ENCODE measurements around the gene GGN. TPM values are rescaled to one million over a fixed set of nuclear protein-coding genes. Genes with fewer than 3 reads are reported as not detected.

Gene GGN
- total RNA-seq, 1 experiment from 2014 or later, result 1.5 TPM

DNA sequence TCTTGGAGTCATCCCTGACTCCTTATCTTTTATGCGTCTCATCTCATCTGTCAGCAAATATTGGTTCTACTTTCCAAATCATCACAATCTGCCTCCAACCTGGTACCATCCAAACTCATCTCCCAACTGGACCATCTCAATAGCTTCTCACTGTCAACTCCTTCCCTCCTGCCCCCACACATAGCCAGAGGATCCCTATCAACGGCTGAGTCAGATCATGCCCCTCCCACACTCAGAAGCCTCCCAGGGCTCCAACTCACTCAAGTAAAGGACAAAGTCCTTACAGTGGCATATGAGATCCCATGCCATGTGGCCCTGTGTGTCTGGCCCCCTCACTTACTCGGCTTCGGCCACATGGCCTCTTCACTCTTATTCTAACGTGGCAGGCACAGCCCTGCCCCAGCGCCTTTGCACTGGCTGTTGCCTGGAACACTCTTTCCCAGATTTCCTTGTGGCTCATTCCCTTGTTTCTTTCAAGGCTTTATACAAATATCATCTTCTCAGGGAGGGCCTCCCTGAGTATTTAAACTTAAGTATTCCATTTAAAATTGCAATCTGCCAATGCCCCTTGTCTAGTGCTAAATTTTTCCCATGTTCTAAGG lies 5.0 kb upstream of the GGN start:
- peaks cover 26 to 43% (median 31%) of the 10 kb centered on the region in 3 experiments for H3K36me3 Mint-ChIP-seq (ENCODE audit: insufficient read depth in 1 of 3, low read depth in 3 of 3)
- H4K5ac ChIP-seq (ENCODE audit: insufficient read length, low read depth, low read length), result no peak overlapping the region
- no peak overlapping the region for H3T11ph ChIP-seq (ENCODE audit: low read length)
- H3K4me1 Mint-ChIP-seq, result peaks cover 41 to 49% of the 10 kb centered on the region in 2 experiments
- H3K18ac ChIP-seq (ENCODE audit: insufficient read length, low read depth, low read length), result no peak overlapping the region
- TF ChIP-seq, protein P1, sequence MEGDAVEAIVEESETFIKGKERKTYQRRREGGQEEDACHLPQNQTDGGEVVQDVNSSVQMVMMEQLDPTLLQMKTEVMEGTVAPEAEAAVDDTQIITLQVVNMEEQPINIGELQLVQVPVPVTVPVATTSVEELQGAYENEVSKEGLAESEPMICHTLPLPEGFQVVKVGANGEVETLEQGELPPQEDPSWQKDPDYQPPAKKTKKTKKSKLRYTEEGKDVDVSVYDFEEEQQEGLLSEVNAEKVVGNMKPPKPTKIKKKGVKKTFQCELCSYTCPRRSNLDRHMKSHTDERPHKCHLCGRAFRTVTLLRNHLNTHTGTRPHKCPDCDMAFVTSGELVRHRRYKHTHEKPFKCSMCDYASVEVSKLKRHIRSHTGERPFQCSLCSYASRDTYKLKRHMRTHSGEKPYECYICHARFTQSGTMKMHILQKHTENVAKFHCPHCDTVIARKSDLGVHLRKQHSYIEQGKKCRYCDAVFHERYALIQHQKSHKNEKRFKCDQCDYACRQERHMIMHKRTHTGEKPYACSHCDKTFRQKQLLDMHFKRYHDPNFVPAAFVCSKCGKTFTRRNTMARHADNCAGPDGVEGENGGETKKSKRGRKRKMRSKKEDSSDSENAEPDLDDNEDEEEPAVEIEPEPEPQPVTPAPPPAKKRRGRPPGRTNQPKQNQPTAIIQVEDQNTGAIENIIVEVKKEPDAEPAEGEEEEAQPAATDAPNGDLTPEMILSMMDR (conservative IDR thresholded peaks at IDR 0.05), result no peak
- no peak for DNase-seq
- H2BK12ac ChIP-seq (ENCODE audit: insufficient read length, low read depth, low read length), result no peak overlapping the region
- no peak overlapping the region for H3K23ac ChIP-seq (ENCODE audit: insufficient read length, low read depth, low read length)
- no peaks in the 10 kb centered on the region for H3K9me3 ChIP-seq (ENCODE audit: control insufficient read depth, low read depth, low read length)
- H3K4me1 ChIP-seq (ENCODE audit: insufficient read depth, low read length), result no peaks in the 10 kb centered on the region; the same call in 1 of the 2 replicates
- H3K27ac Mint-ChIP-seq, result peak overlapping the region in 1 of 3 experiments; percentile 20; a peak in 1 of 7 replicates
- H3K27ac ChIP-seq (ENCODE audit: insufficient read length, low read depth, low read length), result no peak overlapping the region
- peaks cover 25% of the 10 kb centered on the region for H3K27me3 Mint-ChIP-seq (ENCODE audit: low read depth)
- no peak overlapping the region for H2BK120ac ChIP-seq (ENCODE audit: low read depth, low read length, poor library complexity, severe bottlenecking)
- H4K8ac ChIP-seq (replicated peaks; ENCODE audit: insufficient read length, low read depth, low read length), result no peak overlapping the region
- H3K14ac ChIP-seq (ENCODE audit: insufficient read depth, low read length), result no peak overlapping the region
- H3K27me3 ChIP-seq (ENCODE audit: insufficient read depth, low read length), result no peaks in the 10 kb centered on the region; the same call in 1 of the 2 replicates
- no peak overlapping the region for H3K56ac ChIP-seq (ENCODE audit: insufficient read length, low read depth, low read length)
- no peak overlapping the region for H2AK5ac ChIP-seq (ENCODE audit: insufficient read length, low read length)
- no peak overlapping the region for H2AFZ ChIP-seq (ENCODE audit: low read length)
- no peaks in the 10 kb centered on the region for H3K79me1 ChIP-seq (ENCODE audit: insufficient read depth, low read depth, low read length, poor library complexity, severe bottlenecking)
- H2BK5ac ChIP-seq (ENCODE audit: insufficient read length, low read length), result no peak overlapping the region
- no peak overlapping the region for H2BK15ac ChIP-seq (ENCODE audit: low read depth, low read length)
- peaks cover 23% of the 10 kb centered on the region for H3K23me2 ChIP-seq (ENCODE audit: insufficient read length, low read depth, low read length, poor library complexity, severe bottlenecking)
- no peak overlapping the region for H3K9ac ChIP-seq (ENCODE audit: extremely low read depth, insufficient read length, low read length)
- H3K4ac ChIP-seq (ENCODE audit: low read depth, low read length), result no peak overlapping the region
- H3K4me2 ChIP-seq (ENCODE audit: insufficient read depth, insufficient read length, low read length), result no peak overlapping the region
- no peak overlapping the region for H2BK20ac ChIP-seq (ENCODE audit: low read depth, low read length, poor library complexity, severe bottlenecking)
- no peaks in the 10 kb centered on the region for H3K9me3 Mint-ChIP-seq
- no CpG with 5 or more reads among the region's 6 CpGs for WGBS (ENCODE audit: extremely low coverage, insufficient read length, low lambda C conversion rate)
- no peak overlapping the region for H4K91ac ChIP-seq (ENCODE audit: insufficient read length, low read depth, low read length)
- peak overlapping the region in 1 of 2 experiments; percentile 2; a peak in 2 of 5 replicates for H3K4me3 Mint-ChIP-seq
- H3K79me2 ChIP-seq (ENCODE audit: insufficient read depth, low read length), result no peaks in the 10 kb centered on the region; the same call in 1 of the 2 replicates
- H4K20me1 ChIP-seq (ENCODE audit: control insufficient read depth, insufficient read depth, insufficient read length), result no peaks in the 10 kb centered on the region

Measured in H9 (cell line).